ENCODE data around the gene COL6A2.

COL6A2 gene

DNA sequence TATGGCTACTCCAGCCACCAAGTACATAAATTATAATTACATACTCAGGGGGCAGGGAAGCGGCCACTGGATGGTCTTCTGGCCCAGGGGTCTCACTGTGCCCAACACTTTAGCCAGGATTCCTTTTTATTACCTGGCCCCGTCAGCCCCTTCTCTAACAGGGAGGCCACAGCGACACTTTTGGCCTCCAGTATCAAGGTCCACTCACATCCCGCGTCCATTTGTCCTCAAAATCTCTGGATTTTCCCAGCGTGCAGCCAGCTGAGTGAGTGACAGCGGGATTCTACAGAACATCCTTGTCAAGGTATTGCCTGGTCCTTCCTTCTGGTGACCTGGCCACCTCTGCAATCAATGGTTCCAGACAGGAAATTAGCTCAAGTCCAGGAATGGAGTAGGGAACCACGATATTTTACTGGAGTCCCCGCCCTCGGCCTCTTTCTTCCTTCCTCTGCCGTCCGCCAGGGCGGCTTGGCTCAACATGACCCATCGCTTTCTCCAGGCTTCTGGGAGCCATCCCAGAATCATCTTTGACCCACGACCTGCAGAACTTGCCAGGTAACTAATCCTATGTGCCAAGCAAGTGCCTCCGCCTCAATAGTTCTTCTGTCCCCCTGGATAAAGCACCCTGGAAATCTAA is 2.7 kb upstream of the COL6A2 start:
- DNase-seq (ENCODE audit: low read depth in 2 of 2) = no peak
- TF ChIP-seq, protein P1, sequence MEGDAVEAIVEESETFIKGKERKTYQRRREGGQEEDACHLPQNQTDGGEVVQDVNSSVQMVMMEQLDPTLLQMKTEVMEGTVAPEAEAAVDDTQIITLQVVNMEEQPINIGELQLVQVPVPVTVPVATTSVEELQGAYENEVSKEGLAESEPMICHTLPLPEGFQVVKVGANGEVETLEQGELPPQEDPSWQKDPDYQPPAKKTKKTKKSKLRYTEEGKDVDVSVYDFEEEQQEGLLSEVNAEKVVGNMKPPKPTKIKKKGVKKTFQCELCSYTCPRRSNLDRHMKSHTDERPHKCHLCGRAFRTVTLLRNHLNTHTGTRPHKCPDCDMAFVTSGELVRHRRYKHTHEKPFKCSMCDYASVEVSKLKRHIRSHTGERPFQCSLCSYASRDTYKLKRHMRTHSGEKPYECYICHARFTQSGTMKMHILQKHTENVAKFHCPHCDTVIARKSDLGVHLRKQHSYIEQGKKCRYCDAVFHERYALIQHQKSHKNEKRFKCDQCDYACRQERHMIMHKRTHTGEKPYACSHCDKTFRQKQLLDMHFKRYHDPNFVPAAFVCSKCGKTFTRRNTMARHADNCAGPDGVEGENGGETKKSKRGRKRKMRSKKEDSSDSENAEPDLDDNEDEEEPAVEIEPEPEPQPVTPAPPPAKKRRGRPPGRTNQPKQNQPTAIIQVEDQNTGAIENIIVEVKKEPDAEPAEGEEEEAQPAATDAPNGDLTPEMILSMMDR (IDR thresholded peaks at IDR 0.05; ENCODE audit: low read depth, low read length) = no peak
- H3K4me3 ChIP-seq (replicated peaks in 1 of 2; ENCODE audit: low read depth in 2 of 2, low read length in 2 of 2) = no peak overlapping the region

DNA sequence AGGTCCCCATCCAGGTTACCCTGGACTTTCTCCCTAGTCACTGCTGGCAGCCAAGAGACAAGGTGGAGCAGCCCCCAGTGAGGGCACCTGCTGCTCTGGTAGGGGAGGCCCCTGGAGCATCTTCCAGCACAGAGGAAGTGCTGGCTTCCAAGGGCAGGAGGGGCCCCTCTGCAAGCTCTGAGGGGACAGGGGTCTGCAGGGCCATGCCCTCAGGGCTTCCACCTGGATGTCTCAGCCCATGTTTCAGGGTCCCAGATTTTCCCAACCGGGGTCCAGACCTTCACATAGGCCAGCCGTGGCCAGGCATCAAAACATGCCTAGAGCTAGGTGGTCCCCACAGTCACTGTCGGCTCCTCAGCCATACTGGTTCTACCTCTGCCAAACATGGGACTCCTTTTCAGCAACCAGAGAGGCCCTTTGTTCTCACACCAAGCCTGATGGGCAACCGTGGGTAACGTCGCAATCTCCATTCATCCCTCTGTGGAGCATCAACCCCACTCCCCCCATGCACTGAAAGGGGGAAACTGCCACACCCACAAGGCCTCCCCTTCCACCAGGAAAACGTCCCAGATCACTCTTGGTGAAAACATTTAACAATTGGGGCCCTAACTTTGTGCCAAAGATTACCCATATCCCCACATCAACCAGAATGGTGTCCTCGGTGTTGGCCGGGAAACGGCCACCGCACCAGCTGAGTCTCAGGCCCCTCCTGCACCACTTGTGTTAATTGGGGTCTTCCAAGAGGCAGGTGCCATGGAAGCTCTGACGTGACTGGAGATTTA is 1.9 kb upstream of the COL6A2 start:
- TF ChIP-seq, protein P1 (IDR thresholded peaks at IDR 0.05; ENCODE audit: low read depth, low read length) = no peak
- no peak for DNase-seq (ENCODE audit: low read depth in 2 of 2)
- H3K4me3 ChIP-seq (replicated peaks in 1 of 2; ENCODE audit: low read depth in 2 of 2, low read length in 2 of 2) = no peak overlapping the region

DNA sequence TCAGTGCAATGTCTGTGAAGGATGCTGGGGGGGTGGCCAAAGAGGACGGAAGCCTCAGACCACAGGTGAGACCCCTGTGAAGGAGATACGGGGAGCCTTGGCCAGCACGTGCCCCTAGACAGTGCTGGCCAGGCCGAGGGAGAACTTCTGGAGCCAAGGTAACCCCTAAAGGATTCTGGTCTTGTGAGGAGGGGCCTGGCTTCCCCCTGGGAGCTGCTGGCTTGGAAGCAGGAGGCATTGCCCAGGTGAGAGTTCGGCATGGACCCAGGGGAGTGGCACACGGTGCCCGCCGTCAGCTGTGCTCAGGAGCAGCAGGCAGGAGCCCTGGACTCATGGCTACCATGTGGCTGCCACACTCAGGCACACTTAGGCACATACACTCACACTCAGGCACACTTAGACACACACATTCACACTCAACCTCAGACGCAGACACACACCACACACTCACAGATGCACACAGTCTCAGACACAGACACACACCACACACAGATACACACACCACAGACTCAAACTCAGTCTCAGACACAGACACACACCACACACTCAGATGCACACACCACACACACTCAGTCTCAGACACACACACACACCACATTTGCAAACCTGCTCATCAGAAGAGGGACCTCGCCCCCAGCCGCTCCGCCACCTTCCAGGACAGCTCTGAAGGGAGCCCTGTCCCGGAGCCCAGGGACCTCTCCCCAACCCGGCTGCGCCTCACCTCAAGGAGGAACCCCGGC is 1.1 kb upstream of the COL6A2 start:
- TF ChIP-seq, protein P1 (IDR thresholded peaks at IDR 0.05; ENCODE audit: low read depth, low read length) = no peak
- DNase-seq (ENCODE audit: low read depth in 2 of 2) = no peak
- peak overlapping the region; percentile 46 to 82 for H3K4me3 ChIP-seq (replicated peaks in 1 of 2; ENCODE audit: low read depth in 2 of 2, low read length in 2 of 2)

DNA sequence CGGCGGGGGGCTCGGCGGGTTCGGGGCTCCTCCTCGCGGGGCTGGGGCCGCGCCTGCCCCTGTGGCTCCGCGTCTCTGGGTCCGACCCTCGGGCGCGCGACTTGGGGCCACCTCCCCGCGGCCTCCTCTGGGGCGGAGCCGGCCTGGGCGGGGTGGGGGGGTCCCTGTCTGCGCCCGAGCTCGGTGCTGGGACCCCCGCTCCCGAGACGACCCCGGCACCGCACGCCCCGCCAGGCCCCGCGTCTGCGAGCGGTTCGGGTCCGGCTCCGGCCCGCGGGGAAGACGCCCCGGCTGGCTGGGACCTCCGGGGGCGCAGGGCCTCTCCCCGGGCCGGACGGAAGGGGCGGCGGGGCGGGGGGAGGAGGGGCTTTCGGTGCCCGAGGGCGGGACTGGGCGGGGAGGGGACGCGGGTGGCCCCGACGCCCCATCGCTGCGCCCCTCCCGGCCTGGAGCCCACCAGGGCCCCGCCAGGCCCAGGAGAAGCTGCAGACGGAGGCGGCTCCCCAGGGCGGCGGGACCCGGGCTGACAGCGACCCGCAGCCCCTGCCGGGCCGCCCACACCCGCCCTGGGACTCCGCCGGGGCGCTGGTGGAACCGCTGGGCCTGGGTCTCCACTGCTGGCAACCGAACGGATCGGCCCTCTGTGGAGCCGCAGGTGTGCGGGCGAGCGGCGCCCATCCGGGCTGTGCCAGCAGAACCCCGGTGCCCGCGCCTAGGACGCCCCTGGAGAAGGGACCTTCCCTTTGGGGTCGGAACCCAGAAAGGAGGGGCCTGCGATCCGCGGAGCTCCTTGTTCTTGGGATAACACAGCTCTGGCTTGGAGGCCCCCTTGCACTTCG is 610 bp downstream of the COL6A2 start:
- DNase-seq (ENCODE audit: low read depth in 2 of 2) = peak in 1 of 2 donors; percentile 42
- peak overlapping the region; percentile 75 to 82 for H3K4me3 ChIP-seq (replicated peaks in 1 of 2; ENCODE audit: low read depth in 2 of 2, low read length in 2 of 2)
- TF ChIP-seq, protein P1 (IDR thresholded peaks at IDR 0.05; ENCODE audit: low read depth, low read length) = no peak

DNA sequence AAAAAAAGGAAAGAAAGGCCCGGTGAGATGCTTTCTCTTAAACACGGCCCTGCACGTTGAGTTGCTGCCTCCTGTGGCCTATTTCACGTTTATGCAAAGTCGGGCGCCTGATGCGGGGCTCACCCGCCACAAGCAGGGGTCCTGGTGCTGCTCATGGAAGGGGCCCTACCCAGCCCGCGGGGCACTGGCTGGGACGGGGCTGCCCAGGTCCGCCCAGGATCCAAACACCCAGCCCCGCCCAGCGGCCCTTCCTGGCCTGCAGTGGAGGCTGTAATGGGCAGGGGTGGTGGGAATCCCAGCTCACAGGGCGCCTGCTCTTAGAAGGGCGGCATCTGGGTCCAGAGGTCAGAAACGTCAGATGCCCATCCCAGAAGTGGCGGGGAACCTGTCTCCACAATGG is 1.6 kb downstream of the COL6A2 start:
- DNase-seq (ENCODE audit: low read depth in 2 of 2) = peak; percentile 47 to 53
- H3K4me3 ChIP-seq (replicated peaks in 1 of 2; ENCODE audit: low read depth in 2 of 2, low read length in 2 of 2) = peak overlapping the region; percentile 75 to 82
- TF ChIP-seq, protein P1 (IDR thresholded peaks at IDR 0.05; ENCODE audit: low read depth, low read length) = no peak

DNA sequence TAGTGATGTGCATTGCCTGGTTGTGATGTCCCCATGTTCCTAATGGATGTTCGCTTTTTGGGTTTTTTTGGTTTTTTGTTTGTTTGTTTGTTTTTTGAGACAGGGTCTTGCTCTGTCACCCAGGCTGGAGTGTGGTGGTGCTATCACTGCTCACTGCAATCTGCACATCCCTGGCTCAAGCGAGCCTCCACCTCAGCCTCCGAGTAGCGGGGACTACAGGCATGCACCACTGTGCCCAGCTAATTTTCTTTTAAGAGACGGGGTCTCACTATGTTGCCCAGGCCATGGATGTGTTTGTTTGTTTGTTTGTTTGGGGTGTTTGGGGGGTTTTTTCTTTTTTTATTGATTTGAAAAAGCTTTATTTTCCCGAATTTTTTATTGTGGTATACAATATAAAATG is 2.1 kb downstream of the COL6A2 start:
- TF ChIP-seq, protein P1 (IDR thresholded peaks at IDR 0.05; ENCODE audit: low read depth, low read length) = no peak
- no peak for DNase-seq (ENCODE audit: low read depth in 2 of 2)
- peak overlapping the region; percentile 75 to 82 for H3K4me3 ChIP-seq (replicated peaks in 1 of 2; ENCODE audit: low read depth in 2 of 2, low read length in 2 of 2)

Data from cardiac fibroblast (primary cell).